ENCODE data around the gene TTLL4.
"Not testable (repeated sequence)": the region's sequence is repeated elsewhere in the genome, so short reads cannot be mapped to it uniquely, and the experiment has no call there.

TTLL4 gene

GRCh38 chr2:218745160-218745558 lies 34.5 kb downstream of the TTLL4 start:
- no peak for DNase-seq (ENCODE audit: low read depth)

- no peak for DNase-seq (ENCODE audit: low read depth)
Observed at GRCh38 chr2:218745559-218746469, 35.2 kb downstream of the TTLL4 start.

- no peak for DNase-seq (ENCODE audit: low read depth)
Observed at GRCh38 chr2:218746470-218746795, 35.8 kb downstream of the TTLL4 start.

GRCh38 chr2:218746960-218747359 lies 36.3 kb downstream of the TTLL4 start:
- no peak for DNase-seq (ENCODE audit: low read depth)

GRCh38 chr2:218748741-218749441 lies 38.3 kb downstream of the TTLL4 start:
- DNase-seq (ENCODE audit: low read depth) = no peak

GRCh38 chr2:218754201-218754600 lies 43.6 kb downstream of the TTLL4 start:
- DNase-seq (ENCODE audit: low read depth) = no peak

- DNase-seq (ENCODE audit: low read depth) = no peak
Observed at GRCh38 chr2:218754781-218755180, 44.1 kb downstream of the TTLL4 start.

- no peak for DNase-seq (ENCODE audit: low read depth)
Observed at GRCh38 chr2:218755198-218755566, 44.5 kb downstream of the TTLL4 start.

- no peak for DNase-seq (ENCODE audit: low read depth)
Observed at GRCh38 chr2:218755567-218756404, 45.2 kb downstream of the TTLL4 start.

GRCh38 chr2:218756599-218757377 lies 46.2 kb downstream of the TTLL4 start:
- no peak for DNase-seq (ENCODE audit: low read depth)

- no peak for DNase-seq (ENCODE audit: low read depth)
Observed at GRCh38 chr2:218761795-218762194, 51.2 kb downstream of the TTLL4 start.

GRCh38 chr2:218772759-218773158 lies 62.1 kb downstream of the TTLL4 start:
- not testable (repeated sequence) for DNase-seq (ENCODE audit: low read depth)

- DNase-seq (ENCODE audit: low read depth) = no peak
Observed at GRCh38 chr2:218773881-218774280, 63.2 kb downstream of the TTLL4 start.

GRCh38 chr2:218776488-218776887 lies 65.9 kb downstream of the TTLL4 start:
- DNase-seq (ENCODE audit: low read depth) = no peak

- DNase-seq (ENCODE audit: low read depth) = no peak
Observed at GRCh38 chr2:218777276-218777990, 66.8 kb downstream of the TTLL4 start.

GRCh38 chr2:218780046-218780445 lies 69.4 kb downstream of the TTLL4 start:
- DNase-seq (ENCODE audit: low read depth) = no peak

- no peak for DNase-seq (ENCODE audit: low read depth)
Observed at GRCh38 chr2:218780851-218781690, 70.4 kb downstream of the TTLL4 start.

GRCh38 chr2:218781691-218782527 lies 71.3 kb downstream of the TTLL4 start, which contains the start of gene CYP27A1:
CYP27A1 (plus strand) TSS chr2:218782147; CDS start chr2:218782183, 36 bp downstream.
- DNase-seq (ENCODE audit: low read depth) = no peak

GRCh38 chr2:218782528-218782844 lies 71.9 kb downstream of the TTLL4 start:
- DNase-seq (ENCODE audit: low read depth) = no peak
